K562 (cell line): ENCODE results near the gene TP63. TPM values are rescaled to one million over a fixed set of nuclear protein-coding genes. Genes with fewer than 3 reads are reported as not detected.

Experiments used
- ATAC-seq: fragments of 200-7000 bp; cut with Tn5 transposase; 3 replicates; pipeline ENCODE4 v1.9.1; 2020; ENCODE audit warnings: moderate library complexity
- BruUV-seq: library from RNA; stranded (reverse); fragments of 400-500 nt; replicated peaks from 2 replicates; lab custom pipeline; 2021; lab: Mats Ljungman, UMichigan
- CTCF ChIA-PET: fragments of 300-600 bp; formaldehyde crosslinking; extraction: SDS; loops from one replicate; lab custom pipeline; 2021; ENCODE audit warnings: low intra/inter-chr PET ratio; lab: Yijun Ruan, JAX
- POLR2A ChIA-PET: fragments of 300-600, 350-650 bp; sonication (Branson Sonifier 250); formaldehyde crosslinking; extraction: SDS; loops from one replicate; lab custom pipeline; 2021; ENCODE audit warnings: antibody characterized with exemption, inconsistent platforms; lab: Yijun Ruan, JAX
- DNase-seq, 4 experiments: peaks; one replicate each; pipeline versions ENCODE4 v3.0.0 to v3.0.0-alpha.2; 2011 to 2018; ENCODE audit warnings: low spot score in 3 of 4, mixed read lengths in 3 of 4; ENCODE audit errors: extremely low read depth in 1 of 4
- FAIRE-seq: peaks from 2 replicates; lab custom pipeline; 2011; peaks lifted over from hg19 to GRCh38; lab: Jason Lieb, UNC
- H2AFZ ChIP-seq: 2 replicates; pipeline ENCODE4 v1.6.0; 2011; ENCODE audit warnings: low read depth, low read length, control low read depth, inconsistent platforms
- H3K27ac ChIP-seq: fragments of 200-600 bp; 3 replicates; pipeline ENCODE4 v1.8.0; 2011; ENCODE audit warnings: low read depth, mild to moderate bottlenecking, control low read depth, inconsistent platforms, low read length, moderate library complexity, mixed read lengths; ENCODE audit errors: extremely low read depth
- H3K27me3 ChIP-seq, 2 experiments: fragments of 300-600 bp in 1 of 2; 2 replicates in 1 of 2; 3 replicates in 1 of 2; pipeline versions ENCODE4 v1.6.0 to v1.8.0; 2011; ENCODE audit warnings: inconsistent platforms in 2 of 2, low read length in 2 of 2, mild to moderate bottlenecking in 1 of 2, mixed read lengths in 1 of 2, moderate library complexity in 1 of 2; ENCODE audit not compliant: control insufficient read depth in 2 of 2, insufficient read depth in 2 of 2
- H3K36me3 ChIP-seq: fragments of 300-600 bp; 3 replicates; pipeline ENCODE4 v1.8.0; 2011; ENCODE audit warnings: mild to moderate bottlenecking, low read length, inconsistent platforms; ENCODE audit not compliant: control insufficient read depth, insufficient read depth
- H3K4me1 ChIP-seq, 2 experiments: fragments of 200-600 bp in 1 of 2; replicated peaks in 1 of 2; 2 replicates in 1 of 2; 3 replicates in 1 of 2; pipeline versions ENCODE4 v1.5.1 to v1.8.0; 2011; ENCODE audit warnings: inconsistent platforms in 2 of 2, low read length in 2 of 2, mild to moderate bottlenecking in 1 of 2, mixed read lengths in 1 of 2, moderate library complexity in 1 of 2; ENCODE audit not compliant: control insufficient read depth in 2 of 2, insufficient read depth in 2 of 2
- H3K4me2 ChIP-seq: 2 replicates; pipeline ENCODE4 v1.6.1; 2011; ENCODE audit warnings: low read length, control low read depth, inconsistent platforms, mixed read lengths; ENCODE audit not compliant: insufficient read depth
- H3K4me3 ChIP-seq: fragments of 200-600 bp; sonication (generic), shearing (Covaris generic); 2 replicates; pipeline ENCODE4 v1.5.1; 2016; ENCODE audit warnings: control low read depth, inconsistent platforms
- H3K79me2 ChIP-seq: fragments of 200-600 bp; 3 replicates; pipeline ENCODE4 v1.8.0; 2011; ENCODE audit warnings: low read length, inconsistent platforms; ENCODE audit not compliant: control insufficient read depth, insufficient read depth
- H3K9ac ChIP-seq, 2 experiments: 2 replicates each; pipeline versions ENCODE4 v1.6.0 to v1.6.1; 2011; ENCODE audit warnings: low read depth in 2 of 2, low read length in 2 of 2, control low read depth in 1 of 2, inconsistent platforms in 1 of 2, mild to moderate bottlenecking in 1 of 2, mixed read lengths in 1 of 2; ENCODE audit not compliant: insufficient read depth in 1 of 2
- H3K9me1 ChIP-seq: one replicate; pipeline ENCODE4 v1.6.0; 2011; ENCODE audit warnings: inconsistent platforms, mild to moderate bottlenecking, low read length, moderate library complexity; ENCODE audit not compliant: control insufficient read depth, insufficient read depth
- H3K9me3 ChIP-seq: replicated peaks from 2 replicates; pipeline ENCODE4 v1.5.1; 2011; ENCODE audit warnings: low read depth, low read length, inconsistent platforms; ENCODE audit not compliant: control insufficient read depth, insufficient read depth
- H4K20me1 ChIP-seq: replicated peaks from 2 replicates; pipeline ENCODE4 v1.6.1; 2011; ENCODE audit warnings: low read length, inconsistent platforms, mixed read lengths; ENCODE audit not compliant: control insufficient read depth, insufficient read depth
- ARID1B ChIP-seq: fragments of 450-650 bp; IDR thresholded peaks from 2 replicates; pipeline ENCODE4 v1.6.1; 2016; ENCODE audit warnings: antibody characterized with exemption, mild to moderate bottlenecking, inconsistent platforms
- CSDE1 ChIP-seq, 2 experiments: fragments of 450-650 bp; IDR thresholded peaks; 2 replicates each; pipeline ENCODE4 v1.6.1; 2016; ENCODE audit warnings: mild to moderate bottlenecking in 1 of 2
- KLF10 ChIP-seq: fragments of 250-450 bp; sonication (Bioruptor Pico); IDR thresholded peaks from 2 replicates; pipeline ENCODE4 v1.6.1; 2021; ENCODE audit warnings: matching md5 sums
- NRF1 ChIP-seq, 2 experiments: fragments of 450-650 bp; IDR thresholded peaks in 1 of 2; conservative IDR thresholded peaks in 1 of 2; 2 replicates each; pipeline ENCODE4 v1.6.1; 2014; ENCODE audit warnings: mild to moderate bottlenecking in 2 of 2
- TEAD4 ChIP-seq, 2 experiments: sonication (generic) in 1 of 2; formaldehyde crosslinking in 1 of 2; IDR thresholded peaks; 2 replicates each; pipeline versions ENCODE4 v1.6.1 to v1.8.0; 2012 to 2022; ENCODE audit warnings: borderline replicate concordance in 1 of 2, inconsistent platforms in 1 of 2, low read length in 1 of 2, mild to moderate bottlenecking in 1 of 2, missing genetic modification reagents in 1 of 2
- ZNF3 ChIP-seq: fragments of 250-450 bp; sonication (Bioruptor Pico); IDR thresholded peaks from 2 replicates; pipeline ENCODE4 v1.5.0; 2021; ENCODE audit warnings: mild to moderate bottlenecking, moderate library complexity
- WGBS: fragments of 100-300 bp; shearing (Covaris generic); methylation state at CpG from one replicate; pipeline ENCODE4 v1.1.6; 2016; ENCODE audit warnings: low coverage, mixed read lengths; ENCODE audit not compliant: insufficient coverage; ENCODE audit errors: missing lambda C conversion rate; 5-methylcytosine and 5-hydroxymethylcytosine counted together
- in situ Hi-C: fragments of 300-500 bp; cut with MboI; formaldehyde crosslinking; loops from 4 replicates; pipeline ENCODE4 v1.15.0; 2018; ENCODE audit warnings: inconsistent platforms, mixed read lengths
- intact Hi-C: fragments of 100-400 bp; cut with micrococcal nuclease; formaldehyde crosslinking; loops from 2 replicates; pipeline ENCODE4 v1.14.2; 2022
- polyA plus RNA-seq, 8 experiments: library from polyadenylated mRNA; depleted of rRNA in 4 of 8; stranded (reverse) in 5 of 8; unstranded in 3 of 8; fragments of >200 nt; fragmentation: Nextera tagmentation in 2 of 8; fragmentation: Illumina TruSeq in 1 of 8; extraction: Ambion mirVana in 2 of 8; extraction: Trizol in 1 of 8; gene quantifications; 2 replicates each; pipeline versions ENCODE4 v1.2.1 to v1.2.3, GENCODE V29; 2011 to 2014; ENCODE audit warnings: inconsistent platforms in 1 of 8, missing spikeins in 1 of 8
- total RNA-seq, 7 experiments: library from RNA; depleted of rRNA in 6 of 7; stranded (reverse); fragments of >200 nt in 6 of 7; fragmentation: Illumina TruSeq in 2 of 7; extraction: Trizol in 2 of 7; gene quantifications; 2 replicates each; pipeline versions ENCODE4 v1.2.1 to v1.2.3, GENCODE V29; 2011 to 2021; ENCODE audit warnings: low replicate concordance in 1 of 7
- TF ChIP-seq, protein P1 (sequence below): sonication (generic); formaldehyde crosslinking; IDR thresholded peaks from 2 replicates; pipeline ENCODE4 v1.8.0; 2022; ENCODE audit warnings: mild to moderate bottlenecking, missing genetic modification reagents
- TF ChIP-seq, protein P2 (sequence below), 2 experiments: fragments of 250-450 bp in 1 of 2; fragments of 450-650 bp in 1 of 2; sonication (Bioruptor Pico) in 1 of 2; IDR thresholded peaks; 2 replicates each; pipeline versions ENCODE4 v1.6.1 to v1.8.0; 2016 to 2021; ENCODE audit warnings: mild to moderate bottlenecking in 2 of 2, moderate library complexity in 2 of 2, missing compliant biosample characterization in 1 of 2, missing genetic modification characterization in 1 of 2
- TF ChIP-seq, protein P3 (sequence below): fragments of 250-450 bp; sonication (Bioruptor Pico); IDR thresholded peaks from 2 replicates; pipeline ENCODE4 v1.8.0; 2022; ENCODE audit warnings: moderate library complexity, mild to moderate bottlenecking, inconsistent platforms

TP63 gene
- total and polyA plus RNA-seq, 9 of the 15 experiments (the other 6 are each of a cell fraction or from before 2014, with no cell fraction given) = 0.32 to 1.4 (median 0.50) TPM

DNA sequence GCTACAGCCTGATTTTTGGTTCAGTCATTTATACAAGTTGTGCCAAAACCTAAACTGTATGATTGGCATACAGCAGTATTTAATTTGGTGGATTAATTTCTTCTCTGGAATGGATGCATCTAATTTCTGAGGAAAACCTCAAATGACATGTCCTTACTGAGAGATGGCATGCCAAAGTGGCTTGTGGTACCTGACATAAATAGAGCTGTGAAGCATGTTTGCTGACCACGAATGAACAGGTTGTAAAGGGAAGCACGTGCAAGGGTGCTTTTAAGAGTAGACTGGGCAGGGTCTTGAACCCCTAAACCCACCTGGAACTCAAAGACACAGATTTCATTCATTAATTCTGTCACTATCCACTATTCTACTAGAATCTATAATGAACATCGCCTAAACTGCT, 77.2 kb downstream of the TP63 start:
- no peaks in the 10 kb centered on the region for H4K20me1 ChIP-seq
- no peaks in the 10 kb centered on the region for H3K9me1 ChIP-seq
- no peaks in the 10 kb centered on the region for H3K9me3 ChIP-seq
- H3K4me3 ChIP-seq = no peak overlapping the region
- in situ Hi-C loops (no loop called here), intact Hi-C loops (no loop called here)
- H3K27me3 ChIP-seq = no peaks in the 10 kb centered on the region
- no peaks in the 10 kb centered on the region for H3K36me3 ChIP-seq
- no peak overlapping the region for H2AFZ ChIP-seq
- POLR2A ChIA-PET = no interaction called here
- no peaks in the 10 kb centered on the region for H3K79me2 ChIP-seq
- H3K9ac ChIP-seq = no peak overlapping the region
- TF ChIP-seq CSDE1 (IDR thresholded peaks at IDR 0.05) = no peak
- TF ChIP-seq, protein P1, sequence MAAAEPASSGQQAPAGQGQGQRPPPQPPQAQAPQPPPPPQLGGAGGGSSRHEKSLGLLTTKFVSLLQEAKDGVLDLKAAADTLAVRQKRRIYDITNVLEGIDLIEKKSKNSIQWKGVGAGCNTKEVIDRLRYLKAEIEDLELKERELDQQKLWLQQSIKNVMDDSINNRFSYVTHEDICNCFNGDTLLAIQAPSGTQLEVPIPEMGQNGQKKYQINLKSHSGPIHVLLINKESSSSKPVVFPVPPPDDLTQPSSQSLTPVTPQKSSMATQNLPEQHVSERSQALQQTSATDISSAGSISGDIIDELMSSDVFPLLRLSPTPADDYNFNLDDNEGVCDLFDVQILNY = no peak
- TF ChIP-seq, protein P2, sequence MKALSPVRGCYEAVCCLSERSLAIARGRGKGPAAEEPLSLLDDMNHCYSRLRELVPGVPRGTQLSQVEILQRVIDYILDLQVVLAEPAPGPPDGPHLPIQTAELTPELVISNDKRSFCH (CRISPR knock-in tag; IDR thresholded peaks at IDR 0.05) = no peak
- TF ChIP-seq, protein P2 (tag; IDR thresholded peaks at IDR 0.05) = no peak
- no peak for TF ChIP-seq NRF1 (conservative IDR thresholded peaks at IDR 0.05 in 1 of 2, IDR thresholded peaks at IDR 0.05 in 1 of 2)
- TF ChIP-seq ZNF3 (CRISPR knock-in tag) = no peak
- no peak for TF ChIP-seq TEAD4 (IDR thresholded peaks at IDR 0.05; ENCODE audit: low read length)
- TF ChIP-seq TEAD4 (CRISPR knock-in tag; IDR thresholded peaks at IDR 0.05; ENCODE audit: borderline replicate concordance) = no peak
- TF ChIP-seq, protein P3, sequence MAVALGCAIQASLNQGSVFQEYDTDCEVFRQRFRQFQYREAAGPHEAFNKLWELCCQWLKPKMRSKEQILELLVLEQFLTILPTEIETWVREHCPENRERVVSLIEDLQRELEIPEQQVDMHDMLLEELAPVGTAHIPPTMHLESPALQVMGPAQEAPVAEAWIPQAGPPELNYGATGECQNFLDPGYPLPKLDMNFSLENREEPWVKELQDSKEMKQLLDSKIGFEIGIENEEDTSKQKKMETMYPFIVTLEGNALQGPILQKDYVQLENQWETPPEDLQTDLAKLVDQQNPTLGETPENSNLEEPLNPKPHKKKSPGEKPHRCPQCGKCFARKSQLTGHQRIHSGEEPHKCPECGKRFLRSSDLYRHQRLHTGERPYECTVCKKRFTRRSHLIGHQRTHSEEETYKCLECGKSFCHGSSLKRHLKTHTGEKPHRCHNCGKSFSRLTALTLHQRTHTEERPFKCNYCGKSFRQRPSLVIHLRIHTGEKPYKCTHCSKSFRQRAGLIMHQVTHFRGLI (CRISPR knock-in tag) = no peak
- TF ChIP-seq KLF10 (CRISPR knock-in tag) = no peak
- no peak for TF ChIP-seq ARID1B
- no peaks in the 10 kb centered on the region for H3K4me1 ChIP-seq
- DNase-seq = no peak
- H3K4me2 ChIP-seq = no peak overlapping the region
- CTCF ChIA-PET = no interaction called here
- 0% methylated on average over 3 of the region's 3 CpGs for WGBS
- FAIRE-seq = no peak
- BruUV-seq = no TSS peak
- ATAC-seq = no peak
- no peak overlapping the region for H3K27ac ChIP-seq
